Uterus (tissue), 4 donors: Measurements from ENCODE around the gene CST6. TPM values are rescaled to one million over a fixed set of nuclear protein-coding genes. Genes with fewer than 3 reads are reported as not detected.

Source experiments
- DNase-seq, 2 donors: peaks; one replicate each; pipeline ENCODE4 v3.0.0-alpha.2; 2019 to 2020
- H3K27ac ChIP-seq, 2 donors: fragments of 200-600 bp; sonication (generic); 1 replicate in 1 of 2; 2 replicates in 1 of 2; pipeline ENCODE4 v1.5.1; 2016 to 2018
- H3K27me3 ChIP-seq, 2 donors: fragments of 200-600 bp; sonication (generic); one replicate each; pipeline ENCODE4 v1.5.1; 2018 to 2019; ENCODE audit warnings: control low read depth in 1 of 2
- H3K36me3 ChIP-seq, 2 donors: fragments of 200-600 bp; sonication (generic); one replicate each; pipeline ENCODE4 v1.5.1; 2019; ENCODE audit warnings: control low read depth in 1 of 2
- H3K4me1 ChIP-seq, 2 donors: fragments of 200-600 bp; sonication (generic); one replicate each; pipeline ENCODE4 v1.5.1; 2018 to 2019; ENCODE audit warnings: control low read depth in 1 of 2
- H3K4me3 ChIP-seq, 2 donors: fragments of 200-600 bp; sonication (generic); 1 replicate in 1 of 2; 2 replicates in 1 of 2; pipeline ENCODE4 v1.5.1; 2018 to 2019; ENCODE audit warnings: mild to moderate bottlenecking in 1 of 2
- H3K9me3 ChIP-seq, 2 donors: fragments of 200-600 bp; sonication (generic); one replicate each; pipeline ENCODE4 v1.5.1; 2019; ENCODE audit warnings: control low read depth in 1 of 2
- POLR2A ChIP-seq, 2 donors: fragments of 450-650 bp; IDR thresholded peaks; one replicate each; pipeline ENCODE4 v1.6.1; 2016; ENCODE audit warnings: antibody characterized with exemption in 2 of 2, mild to moderate bottlenecking in 1 of 2, moderate library complexity in 1 of 2
- intact Hi-C: fragments of 100-400 bp; cut with DNase I; formaldehyde crosslinking; loops from one replicate; pipeline ENCODE4 v1.15.1; 2023; ENCODE audit warnings: low total_unique reads
- total RNA-seq, 4 donors: library from RNA; depleted of rRNA in 3 of 4; stranded (reverse); fragments of >200 nt in 3 of 4; gene quantifications; one replicate each; pipeline versions ENCODE4 v1.1.0 to v1.2.4, GENCODE V29; 2014 to 2023
- TF ChIP-seq, protein P1 (sequence below), 4 experiments: fragments of 200-600 bp in 2 of 4; fragments of 450-650 bp in 2 of 4; sonication (generic) in 2 of 4; IDR thresholded peaks; one replicate each; pipeline ENCODE4 v1.5.1; 2016 to 2019; ENCODE audit warnings: antibody characterized with exemption in 4 of 4, mild to moderate bottlenecking in 2 of 4, moderate library complexity in 1 of 4
- donor health status: DM: yes; HTN: yes; CAD: no.

Gene CST6
- total RNA-seq, 4 donors from 2014 or later: 0.59 TPM; not detected in 3

DNA sequence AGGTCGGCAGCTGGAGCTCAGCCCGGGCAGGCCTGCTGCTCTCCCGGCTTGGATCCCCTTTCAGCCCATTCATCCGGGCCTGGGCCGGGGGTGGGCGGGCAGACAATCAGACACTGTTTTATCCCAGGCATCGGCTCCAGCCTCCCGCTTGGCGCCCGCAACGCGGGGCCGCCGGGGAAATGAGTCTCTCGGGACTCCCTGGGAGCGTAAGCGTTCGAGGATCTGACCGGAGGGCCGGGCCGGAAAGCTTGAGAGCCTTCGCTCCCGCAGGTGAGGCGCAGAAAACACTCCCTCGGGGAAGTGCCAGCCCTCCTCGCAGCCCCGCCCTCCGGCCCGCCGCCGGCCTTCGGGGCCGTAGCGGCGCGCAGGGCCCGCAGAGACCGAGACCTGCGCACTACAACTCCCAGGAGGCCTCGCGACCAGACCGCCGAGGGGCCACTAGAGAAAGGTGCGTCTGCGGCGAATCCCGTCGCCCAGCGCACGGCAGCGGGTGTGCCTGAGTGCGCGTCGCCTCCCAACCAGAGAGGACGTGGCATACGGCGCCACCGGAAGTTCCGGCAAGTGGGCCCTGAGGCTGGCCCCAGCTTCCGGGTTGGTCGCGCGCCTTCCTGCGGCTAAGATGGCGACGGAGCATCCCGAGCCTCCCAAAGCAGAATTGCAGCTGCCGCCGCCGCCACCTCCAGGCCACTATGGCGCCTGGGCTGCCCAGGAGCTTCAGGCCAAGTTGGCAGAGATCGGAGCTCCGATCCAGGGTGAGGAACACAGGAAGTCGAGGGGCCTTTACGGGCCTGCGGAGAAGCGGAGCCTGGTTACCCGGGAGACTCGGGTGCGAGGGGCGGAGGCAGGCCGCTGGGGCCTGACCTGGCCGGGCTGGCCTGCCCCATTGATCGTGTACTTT lies 40.2 kb downstream of the CST6 start, which contains the start of gene SF3B2:
Gene SF3B2, plus strand, starts transcription at position 599 of the 898 bp plus-strand sequence. Its CDS starts 21 bp downstream, at position 620.
- intact Hi-C loops: no loop called here

DNA sequence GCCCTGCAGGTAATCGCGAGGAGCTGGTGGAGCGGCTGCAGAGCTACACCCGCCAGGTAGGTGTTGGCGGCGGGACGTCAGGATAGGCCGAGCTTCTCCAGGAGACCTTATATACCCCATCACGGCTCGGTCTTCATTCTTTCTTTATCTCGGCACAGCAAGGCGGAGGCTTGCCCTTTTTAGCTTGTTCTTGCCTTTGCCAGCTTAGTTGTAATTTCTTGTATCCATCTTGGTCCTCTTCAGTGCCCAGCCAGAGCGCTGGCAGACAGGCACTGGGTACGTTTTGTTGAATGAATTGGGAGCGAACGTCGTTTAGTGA lies 40.8 kb downstream of the CST6 start:
- DNase-seq: no peak
- Histone ChIP-seq H3K4me3 (peak overlapping the region; percentile 82 to 96), H3K9me3 (no peaks in the 10 kb centered on the region), H3K36me3 (no peaks in the 10 kb centered on the region), H3K27me3 (no peaks in the 10 kb centered on the region), H3K27ac (peak overlapping the region; percentile 90 to 93), H3K4me1 (peaks cover 0 to 15% of the 10 kb centered on the region in 2 donors)
- TF ChIP-seq POLR2A (IDR thresholded peaks at IDR 0.05): no peak
- TF ChIP-seq, protein P1, sequence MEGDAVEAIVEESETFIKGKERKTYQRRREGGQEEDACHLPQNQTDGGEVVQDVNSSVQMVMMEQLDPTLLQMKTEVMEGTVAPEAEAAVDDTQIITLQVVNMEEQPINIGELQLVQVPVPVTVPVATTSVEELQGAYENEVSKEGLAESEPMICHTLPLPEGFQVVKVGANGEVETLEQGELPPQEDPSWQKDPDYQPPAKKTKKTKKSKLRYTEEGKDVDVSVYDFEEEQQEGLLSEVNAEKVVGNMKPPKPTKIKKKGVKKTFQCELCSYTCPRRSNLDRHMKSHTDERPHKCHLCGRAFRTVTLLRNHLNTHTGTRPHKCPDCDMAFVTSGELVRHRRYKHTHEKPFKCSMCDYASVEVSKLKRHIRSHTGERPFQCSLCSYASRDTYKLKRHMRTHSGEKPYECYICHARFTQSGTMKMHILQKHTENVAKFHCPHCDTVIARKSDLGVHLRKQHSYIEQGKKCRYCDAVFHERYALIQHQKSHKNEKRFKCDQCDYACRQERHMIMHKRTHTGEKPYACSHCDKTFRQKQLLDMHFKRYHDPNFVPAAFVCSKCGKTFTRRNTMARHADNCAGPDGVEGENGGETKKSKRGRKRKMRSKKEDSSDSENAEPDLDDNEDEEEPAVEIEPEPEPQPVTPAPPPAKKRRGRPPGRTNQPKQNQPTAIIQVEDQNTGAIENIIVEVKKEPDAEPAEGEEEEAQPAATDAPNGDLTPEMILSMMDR (IDR thresholded peaks at IDR 0.05): no peak
- intact Hi-C loops: no loop called here

More for the DNA sequence above, 40.2 kb downstream of the CST6 start, which contains the start of gene SF3B2:
- peaks cover 0 to 15% of the 10 kb centered on the region in 2 donors for H3K4me1 ChIP-seq
- peak within 1 kb of the TSS; percentile 82 to 96 for H3K4me3 ChIP-seq
- H3K9me3 ChIP-seq: no peaks in the 10 kb centered on the region
- H3K36me3 ChIP-seq: no peaks in the 10 kb centered on the region
- H3K27ac ChIP-seq: peak within 1 kb of the TSS; percentile 90 to 93
- DNase-seq: peak; percentile 96 to 97
- H3K27me3 ChIP-seq: no peaks in the 10 kb centered on the region
- TF ChIP-seq POLR2A (IDR thresholded peaks at IDR 0.05): peak in 1 of 2 donors; percentile 75
- TF ChIP-seq, protein P1 (IDR thresholded peaks at IDR 0.05): peak in 1 of 4 experiments; percentile 15

DNA sequence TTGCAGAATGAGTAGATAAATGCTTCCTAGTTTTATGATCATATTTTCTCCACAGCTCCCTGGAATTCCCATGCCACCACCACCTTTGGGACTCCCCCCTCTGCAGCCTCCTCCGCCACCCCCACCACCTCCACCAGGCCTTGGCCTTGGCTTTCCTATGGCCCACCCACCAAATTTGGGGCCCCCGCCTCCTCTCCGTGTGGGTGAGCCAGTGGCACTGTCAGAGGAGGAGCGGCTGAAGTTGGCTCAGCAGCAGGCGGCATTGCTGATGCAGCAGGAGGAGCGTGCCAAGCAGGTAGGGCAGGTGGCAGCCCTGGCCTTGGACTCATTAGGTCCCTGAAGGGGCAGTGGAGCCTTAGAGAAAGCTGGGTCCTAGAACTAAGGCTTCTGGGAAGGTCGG lies 43.2 kb downstream of the CST6 start:
- no peak for TF ChIP-seq POLR2A (IDR thresholded peaks at IDR 0.05)
- TF ChIP-seq, protein P1 (IDR thresholded peaks at IDR 0.05): no peak
- Histone ChIP-seq H3K27me3 (no peaks in the 10 kb centered on the region), H3K4me1 (peaks cover 0 to 15% of the 10 kb centered on the region in 2 donors), H3K4me3 (no peak overlapping the region), H3K27ac (no peak overlapping the region), H3K36me3 (no peaks in the 10 kb centered on the region), H3K9me3 (no peaks in the 10 kb centered on the region)
- DNase-seq: no peak
- intact Hi-C loops: no loop called here

DNA sequence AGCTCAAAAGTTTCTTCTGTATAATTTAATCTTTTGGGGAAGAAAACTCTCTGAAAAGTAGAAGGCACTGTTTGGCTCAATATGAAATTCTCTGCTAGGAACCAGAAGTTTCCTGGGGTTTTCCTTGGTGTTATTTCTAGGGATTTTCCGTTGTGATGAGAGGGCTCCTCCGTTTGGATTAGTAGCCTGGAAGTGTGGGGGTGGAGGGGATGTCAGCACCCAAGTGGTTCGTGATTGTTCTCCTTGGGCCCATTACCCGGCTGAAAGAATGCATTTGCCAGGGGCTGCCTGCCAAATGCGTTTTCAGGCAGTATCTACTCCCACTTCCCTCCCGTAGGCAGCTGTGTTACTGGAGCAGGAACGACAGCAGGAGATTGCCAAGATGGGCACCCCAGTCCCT lies 44.7 kb downstream of the CST6 start:
- H3K27ac ChIP-seq: no peak overlapping the region
- no peak for TF ChIP-seq POLR2A (IDR thresholded peaks at IDR 0.05)
- TF ChIP-seq, protein P1 (IDR thresholded peaks at IDR 0.05): no peak
- no peaks in the 10 kb centered on the region for H3K36me3 ChIP-seq
- no peaks in the 10 kb centered on the region for H3K27me3 ChIP-seq
- H3K4me1 ChIP-seq: peaks cover 0 to 12% of the 10 kb centered on the region in 2 donors
- H3K9me3 ChIP-seq: no peaks in the 10 kb centered on the region
- H3K4me3 ChIP-seq: no peak overlapping the region
- intact Hi-C loops: no loop called here
- no peak for DNase-seq

DNA sequence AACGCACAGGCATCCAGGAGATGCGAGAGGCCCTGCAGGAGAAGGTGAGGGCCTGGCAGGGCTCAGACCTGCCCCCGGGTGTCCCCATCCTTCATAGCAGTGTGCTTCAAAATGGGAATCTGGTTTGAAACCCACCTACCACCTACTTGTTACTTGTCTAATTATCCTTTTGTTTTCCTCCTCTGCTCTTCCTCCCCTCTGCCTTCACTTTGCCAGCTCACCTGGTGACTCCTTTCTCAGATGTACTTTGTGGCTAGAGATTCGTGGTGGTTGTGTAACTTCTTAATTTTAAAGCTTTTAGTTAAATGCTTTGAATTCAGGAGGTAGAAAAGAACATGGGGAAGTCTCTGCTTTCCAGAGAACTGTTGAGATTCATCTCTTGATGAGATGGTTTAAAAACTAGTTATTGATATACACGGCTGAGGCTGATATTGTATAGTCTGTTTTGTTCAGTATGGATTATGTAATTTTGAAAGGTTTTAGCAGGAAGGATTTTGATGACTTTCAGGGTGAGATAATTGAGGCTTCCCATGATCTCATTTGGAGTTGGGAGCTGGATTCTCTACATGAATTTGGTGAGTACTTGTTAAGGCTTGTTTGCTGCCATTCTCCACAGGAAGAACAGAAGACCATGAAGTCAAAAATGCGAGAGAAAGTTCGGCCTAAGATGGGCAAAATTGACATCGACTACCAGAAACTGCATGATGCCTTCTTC lies 48.3 kb downstream of the CST6 start:
- Histone ChIP-seq H3K36me3 (no peaks in the 10 kb centered on the region), H3K4me3 (no peak overlapping the region), H3K27ac (no peak overlapping the region), H3K27me3 (no peaks in the 10 kb centered on the region), H3K9me3 (no peaks in the 10 kb centered on the region), H3K4me1 (no peaks in the 10 kb centered on the region)
- TF ChIP-seq, protein P1 (IDR thresholded peaks at IDR 0.05): no peak
- TF ChIP-seq POLR2A (IDR thresholded peaks at IDR 0.05): no peak
- DNase-seq: no peak
- intact Hi-C loops: no loop called here
